SHP77 (cell line): ENCODE results near the gene RUBCN.
"Not testable (repeated sequence)": the region's sequence is repeated elsewhere in the genome, so short reads cannot be mapped to it uniquely, and the experiment has no call there.

ENCODE experiments used
- DNase-seq, 2 experiments: peaks; one replicate each; lab custom pipeline; 2025; lab: John Stamatoyannopoulos, UW

The RUBCN gene

GRCh38 chr3:197685546-197685945, 51.2 kb downstream of the RUBCN start:
- DNase-seq: no peak

- DNase-seq: no peak
Observed at GRCh38 chr3:197683191-197683590, 53.5 kb downstream of the RUBCN start.

DNA sequence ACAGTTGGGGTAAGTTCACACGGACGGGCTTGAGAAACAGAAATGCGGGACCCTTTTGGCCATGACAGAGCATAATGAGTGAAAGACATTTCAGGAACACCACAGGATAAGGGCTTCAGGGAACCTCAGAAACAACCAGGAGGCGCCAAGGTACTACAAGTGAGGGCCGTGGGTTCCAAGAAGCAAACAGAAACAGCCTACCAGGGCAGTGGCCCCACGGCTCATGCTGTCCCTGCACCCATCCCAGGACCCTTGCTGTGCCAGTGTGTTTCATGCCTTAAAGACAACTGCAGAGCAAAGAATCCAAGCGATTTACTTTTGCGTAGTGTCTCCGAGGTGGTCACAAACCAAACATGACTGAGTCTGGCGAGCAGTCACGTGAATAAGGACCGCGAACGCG, 54.0 kb downstream of the RUBCN start:
- DNase-seq: no peak

DNA sequence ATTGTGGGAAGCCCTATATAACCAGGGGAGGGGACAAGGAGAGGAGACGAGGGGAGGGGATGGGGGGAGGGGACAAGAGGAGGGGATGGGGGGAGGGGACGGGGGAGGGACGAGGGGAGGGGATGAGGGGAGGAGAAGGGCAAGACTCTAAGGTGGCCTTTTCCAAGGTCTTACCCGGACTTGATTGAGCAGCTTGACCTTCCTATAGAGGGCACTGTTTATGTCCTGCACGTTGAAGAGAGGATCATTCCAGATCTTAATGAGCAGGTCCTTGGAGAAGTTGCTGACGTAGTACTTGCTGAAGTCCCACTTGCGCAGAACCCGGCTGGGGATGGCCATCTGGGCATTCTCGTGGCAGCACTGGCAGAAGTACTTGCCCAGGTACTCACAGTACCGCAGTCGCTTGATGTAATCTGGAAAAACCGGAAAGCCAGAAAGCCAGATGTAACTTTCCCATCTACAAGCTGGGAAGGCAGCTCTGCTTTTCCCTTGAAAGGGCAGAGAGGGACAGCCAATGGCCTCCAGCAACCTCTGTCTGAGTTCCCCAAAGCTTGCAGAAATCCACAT, 55.7 kb downstream of the RUBCN start:
- no peak for DNase-seq

DNA sequence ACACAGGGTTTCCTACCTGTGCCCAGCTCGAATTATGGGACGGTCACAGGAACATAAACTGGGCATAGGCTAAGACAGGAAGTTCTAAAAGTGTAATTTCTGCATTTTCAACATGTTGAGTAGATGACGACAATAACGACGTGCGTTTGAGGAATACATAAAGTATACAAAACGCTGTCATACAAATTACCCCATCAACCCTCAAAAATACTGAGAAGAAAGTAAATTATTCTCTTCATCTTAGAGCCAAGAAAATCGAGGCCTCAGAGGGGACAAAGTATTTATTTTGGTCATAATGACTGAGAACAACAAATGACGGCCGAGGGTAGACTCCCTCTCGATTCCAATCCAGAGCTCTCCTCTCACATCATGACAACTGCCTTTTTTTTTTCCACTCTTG, 60.8 kb downstream of the RUBCN start:
- no peak for DNase-seq

DNA sequence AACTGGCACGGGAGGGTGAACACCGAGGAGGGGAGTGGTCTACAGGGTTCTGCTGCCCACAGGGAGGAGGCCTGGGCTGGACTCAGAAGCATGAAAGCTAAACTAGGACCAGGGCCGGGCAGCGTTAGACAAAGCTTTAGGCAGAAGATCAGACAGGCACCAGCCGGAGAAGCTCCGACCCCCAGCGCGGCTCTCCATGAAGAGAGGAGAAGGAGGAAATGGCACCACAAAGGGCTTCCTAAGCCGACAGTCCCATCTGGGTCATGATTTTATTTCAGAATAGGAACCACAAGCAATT, 61.2 kb downstream of the RUBCN start:
- DNase-seq: no peak

- DNase-seq: no peak
Observed at GRCh38 chr3:197674741-197675562, 61.8 kb downstream of the RUBCN start.

DNA sequence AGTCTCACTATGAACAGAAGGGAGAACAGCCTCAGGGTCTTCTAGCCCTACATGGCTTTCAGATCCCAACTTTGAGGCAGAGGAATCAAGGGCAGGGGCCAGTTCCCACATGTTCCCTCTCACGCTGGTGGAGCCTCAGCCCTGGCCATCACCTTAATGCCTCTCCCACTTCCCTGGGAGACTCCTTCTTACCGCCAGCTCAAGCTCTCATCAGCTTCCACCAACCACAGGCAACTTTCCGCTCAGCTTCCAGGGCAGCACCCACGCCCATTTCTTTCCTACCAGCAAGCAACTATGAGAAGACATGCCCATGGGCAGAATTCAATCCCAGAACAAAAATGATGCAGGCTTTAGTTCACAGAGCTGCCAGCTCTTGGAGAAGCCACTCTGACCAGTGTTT, 63.5 kb downstream of the RUBCN start:
- no peak for DNase-seq

GRCh38 chr3:197670361-197670760, 66.3 kb downstream of the RUBCN start:
- DNase-seq: no peak

- DNase-seq: no peak
Observed at GRCh38 chr3:197667968-197668367, 68.7 kb downstream of the RUBCN start.

GRCh38 chr3:197667293-197667692, 69.4 kb downstream of the RUBCN start:
- DNase-seq: not testable (repeated sequence)

GRCh38 chr3:197666221-197666842, 70.4 kb downstream of the RUBCN start:
- not testable (repeated sequence) for DNase-seq

- not testable (repeated sequence) for DNase-seq
Observed at GRCh38 chr3:197665549-197665948, 71.2 kb downstream of the RUBCN start.

DNA sequence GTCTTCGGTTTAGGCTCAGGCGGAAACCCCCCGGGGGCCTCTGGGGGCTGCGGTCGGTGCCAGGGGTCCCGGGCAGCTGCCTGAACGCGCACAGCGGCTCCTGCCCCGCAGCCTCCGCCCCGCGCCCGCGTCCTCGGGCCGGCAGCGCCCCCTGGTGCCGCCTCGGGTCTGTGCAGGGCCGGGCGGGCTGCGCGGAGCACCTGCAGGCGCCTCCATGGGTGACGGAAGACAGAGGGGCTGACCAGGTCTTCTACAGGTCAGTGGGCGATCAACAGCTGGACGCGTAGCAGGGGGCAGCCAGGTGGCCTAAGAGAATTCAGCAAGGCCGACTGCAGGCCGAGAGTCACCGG, 71.6 kb downstream of the RUBCN start:
- not testable (repeated sequence) for DNase-seq

- not testable (repeated sequence) for DNase-seq
Observed at GRCh38 chr3:197664414-197665141, 72.1 kb downstream of the RUBCN start.

DNA sequence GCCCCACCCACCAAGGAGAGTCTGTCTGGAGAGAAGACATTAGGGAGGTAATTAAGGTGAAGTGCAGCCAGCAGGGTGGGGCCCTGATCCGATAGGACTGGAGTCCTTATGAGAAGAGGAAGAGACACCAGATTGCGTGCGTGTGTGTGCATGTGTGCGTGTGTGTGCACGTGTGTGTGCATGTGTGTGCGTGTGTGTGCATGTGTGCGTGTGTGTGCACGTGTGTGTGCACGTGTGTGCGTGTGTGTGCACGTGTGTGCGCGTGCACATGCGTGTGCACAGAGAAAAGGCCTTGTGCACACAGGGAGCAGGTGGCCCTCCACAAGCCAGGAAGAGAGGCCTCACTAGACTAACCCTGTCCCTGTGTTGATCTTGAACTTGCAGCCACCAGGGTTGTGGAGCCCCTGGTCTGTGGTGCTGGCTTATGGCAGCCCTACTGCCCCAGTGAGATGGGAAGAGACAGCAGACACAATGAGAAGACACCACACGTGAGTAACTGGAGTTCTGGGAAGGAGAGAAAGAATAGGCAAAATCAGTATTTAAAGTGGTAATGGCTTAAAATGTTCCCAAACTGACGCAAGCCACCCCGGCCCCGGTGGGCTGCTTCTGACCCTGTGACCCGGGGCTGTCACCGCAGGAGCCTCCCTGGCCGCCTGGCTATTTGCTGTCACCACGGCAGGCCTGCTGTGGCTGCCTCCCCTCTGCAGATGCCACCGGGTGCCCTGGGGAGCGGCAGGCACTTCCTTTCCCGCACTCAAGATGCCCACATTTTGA, 73.2 kb downstream of the RUBCN start:
- not testable (repeated sequence) for DNase-seq

- DNase-seq: not testable (repeated sequence)
Observed at GRCh38 chr3:197662352-197662751, 74.4 kb downstream of the RUBCN start.

- DNase-seq: not testable (repeated sequence)
Observed at GRCh38 chr3:197661874-197662273, 74.8 kb downstream of the RUBCN start.

DNA sequence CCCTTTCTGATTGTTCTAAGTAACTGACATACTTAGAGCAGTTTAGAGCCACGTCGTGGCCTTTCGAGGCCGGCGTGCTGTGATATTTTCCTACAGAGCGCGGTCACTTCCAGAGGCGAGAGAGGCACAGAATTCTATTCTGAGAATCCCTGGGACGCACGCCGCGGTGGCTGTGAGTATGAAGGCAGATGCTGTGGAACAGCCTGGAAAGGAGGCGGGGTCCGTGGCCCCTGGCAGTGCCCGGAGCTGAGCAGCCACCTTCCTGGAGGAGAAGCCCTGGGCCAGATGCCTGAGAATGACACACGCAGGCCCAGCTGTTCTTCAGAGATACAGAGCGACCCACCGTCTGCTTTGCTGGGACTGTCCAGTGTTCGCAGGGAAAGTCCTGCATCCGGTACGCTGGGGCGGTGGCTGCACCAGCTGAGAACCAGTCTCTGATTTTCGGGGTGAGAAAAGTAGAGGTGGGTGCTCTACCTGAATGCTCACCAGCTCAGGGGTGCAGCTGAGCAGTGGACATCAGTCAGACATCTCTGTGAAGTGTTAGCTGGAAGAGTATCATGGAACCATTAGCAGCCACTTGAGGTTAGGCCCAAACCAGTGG, 75.4 kb downstream of the RUBCN start:
- not testable (repeated sequence) for DNase-seq

- not testable (repeated sequence) for DNase-seq
Observed at GRCh38 chr3:197659701-197660100, 77.0 kb downstream of the RUBCN start.

DNA sequence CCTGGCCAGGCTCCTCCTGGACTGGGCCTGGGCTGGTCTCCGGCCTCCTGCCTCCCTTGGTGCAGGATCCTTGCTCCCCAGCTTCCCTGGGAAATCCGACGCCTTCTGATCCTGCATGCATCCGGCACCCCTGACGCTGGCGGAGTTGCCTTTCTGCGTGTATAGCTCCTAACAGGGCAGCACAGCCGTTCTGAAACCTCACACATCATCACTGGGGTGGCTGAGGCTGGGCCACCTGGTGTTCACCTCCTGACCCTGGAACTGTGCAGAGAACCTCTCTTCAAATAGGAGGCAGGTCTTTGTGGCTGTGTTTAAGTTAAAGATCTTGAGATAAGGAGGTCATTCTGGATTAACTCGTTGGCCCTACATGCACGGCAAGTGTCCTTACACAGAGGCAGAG, 77.6 kb downstream of the RUBCN start:
- not testable (repeated sequence) for DNase-seq

DNA sequence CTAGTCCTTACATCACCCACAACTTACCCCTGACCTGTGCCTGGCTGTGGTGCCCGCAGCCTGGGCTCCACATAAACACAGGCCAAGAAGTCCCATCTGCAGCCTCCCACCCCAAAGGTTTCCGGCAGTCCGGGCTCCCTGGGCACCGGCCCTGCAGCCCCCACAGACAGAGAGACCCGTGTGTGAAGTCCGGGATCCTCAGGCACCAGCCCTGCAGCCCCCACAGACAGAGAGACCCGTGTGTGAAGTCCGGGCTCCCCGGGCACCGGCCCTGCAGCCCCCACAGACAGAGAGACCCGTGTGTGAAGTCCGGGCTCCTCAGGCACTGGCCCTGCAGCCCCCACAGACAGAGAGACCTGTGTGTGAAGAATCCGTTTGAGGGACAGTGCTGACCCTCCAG, 78.0 kb downstream of the RUBCN start:
- DNase-seq: not testable (repeated sequence)
